GM10248 (cell line): Measurements from ENCODE around the gene CDCA5.

Source experiments
- CTCF ChIA-PET: fragments of 300-600 bp; sonication (Branson Sonifier 250); formaldehyde crosslinking; extraction: SDS; loops from one replicate; lab custom pipeline; 2021; ENCODE audit warnings: antibody characterized with exemption; lab: Yijun Ruan, JAX
- POLR2A ChIA-PET: fragments of 350-650 bp; sonication (Branson Sonifier 250); formaldehyde crosslinking; extraction: SDS; loops from one replicate; lab custom pipeline; 2020; ENCODE audit warnings: antibody characterized with exemption; lab: Yijun Ruan, JAX
- DNase-seq: peaks from one replicate; pipeline ENCODE4 v3.0.0; 2012; ENCODE audit errors: extremely low spot score
- TF ChIP-seq, protein P1 (sequence below): IDR thresholded peaks from 2 replicates; pipeline ENCODE4 v1.5.1; 2012; ENCODE audit warnings: mild to moderate bottlenecking, low read depth; ENCODE audit errors: extremely low read depth, missing control alignments, control extremely low read depth

Gene CDCA5

DNA sequence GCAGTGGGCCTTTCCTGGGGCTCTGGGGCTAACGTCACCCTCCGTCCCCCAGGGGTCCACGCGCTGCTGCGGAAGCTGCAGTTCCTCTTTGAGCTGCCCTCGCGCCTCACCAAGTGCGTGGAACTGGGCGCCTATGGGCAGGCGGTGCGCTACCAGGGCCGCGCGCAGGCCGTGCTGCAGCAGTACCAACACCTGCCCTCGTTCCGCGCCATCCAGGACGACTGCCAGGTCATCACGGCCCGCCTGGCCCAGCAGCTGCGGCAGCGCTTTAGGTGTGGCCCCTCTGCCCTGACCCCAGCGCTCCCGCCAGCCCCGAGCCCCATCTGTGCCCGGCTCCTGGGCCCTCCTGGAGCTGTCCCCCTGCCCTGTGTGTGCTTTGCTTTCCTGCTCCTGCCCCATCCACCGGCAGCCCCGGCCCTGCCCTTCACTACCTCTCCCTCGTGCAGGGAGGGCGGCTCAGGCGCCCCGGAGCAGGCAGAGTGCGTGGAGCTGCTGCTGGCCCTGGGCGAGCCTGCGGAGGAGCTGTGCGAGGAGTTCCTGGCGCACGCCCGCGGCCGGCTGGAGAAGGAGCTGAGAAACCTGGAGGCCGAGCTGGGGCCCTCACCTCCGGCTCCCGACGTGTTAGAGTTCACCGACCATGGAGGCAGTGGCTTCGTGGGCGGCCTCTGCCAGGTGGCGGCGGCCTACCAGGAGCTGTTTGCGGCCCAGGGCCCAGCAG, 24.1 kb upstream of the CDCA5 start:
- POLR2A ChIA-PET: interaction anchor here (0.6 kb wide), 2 partner anchors 288 to 417 kb away, joined by 5 to 7 read pairs; partner anchors contain the start of gene SCYL1

GRCh38 chr11:65107078-65107477, 23.2 kb upstream of the CDCA5 start:
- POLR2A ChIA-PET: no interaction called here
- DNase-seq: no peak
- CTCF ChIA-PET: interaction anchor here (1.3 to 7.5 kb wide), 2 partner anchors 8 to 257 kb away, joined by 3 to 165 read pairs; partner anchors contain the start of gene VPS51
- TF ChIP-seq, protein P1, sequence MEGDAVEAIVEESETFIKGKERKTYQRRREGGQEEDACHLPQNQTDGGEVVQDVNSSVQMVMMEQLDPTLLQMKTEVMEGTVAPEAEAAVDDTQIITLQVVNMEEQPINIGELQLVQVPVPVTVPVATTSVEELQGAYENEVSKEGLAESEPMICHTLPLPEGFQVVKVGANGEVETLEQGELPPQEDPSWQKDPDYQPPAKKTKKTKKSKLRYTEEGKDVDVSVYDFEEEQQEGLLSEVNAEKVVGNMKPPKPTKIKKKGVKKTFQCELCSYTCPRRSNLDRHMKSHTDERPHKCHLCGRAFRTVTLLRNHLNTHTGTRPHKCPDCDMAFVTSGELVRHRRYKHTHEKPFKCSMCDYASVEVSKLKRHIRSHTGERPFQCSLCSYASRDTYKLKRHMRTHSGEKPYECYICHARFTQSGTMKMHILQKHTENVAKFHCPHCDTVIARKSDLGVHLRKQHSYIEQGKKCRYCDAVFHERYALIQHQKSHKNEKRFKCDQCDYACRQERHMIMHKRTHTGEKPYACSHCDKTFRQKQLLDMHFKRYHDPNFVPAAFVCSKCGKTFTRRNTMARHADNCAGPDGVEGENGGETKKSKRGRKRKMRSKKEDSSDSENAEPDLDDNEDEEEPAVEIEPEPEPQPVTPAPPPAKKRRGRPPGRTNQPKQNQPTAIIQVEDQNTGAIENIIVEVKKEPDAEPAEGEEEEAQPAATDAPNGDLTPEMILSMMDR: no peak

More for the DNA sequence above, 24.1 kb upstream of the CDCA5 start:
- TF ChIP-seq, protein P1: no peak
- DNase-seq: no peak
- CTCF ChIA-PET: interaction anchor here (0.7 to 7.5 kb wide), 6 partner anchors 9 to 257 kb away, joined by 3 to 165 read pairs (median 14); partner anchors contain the start of genes CAPN1 and VPS51

DNA sequence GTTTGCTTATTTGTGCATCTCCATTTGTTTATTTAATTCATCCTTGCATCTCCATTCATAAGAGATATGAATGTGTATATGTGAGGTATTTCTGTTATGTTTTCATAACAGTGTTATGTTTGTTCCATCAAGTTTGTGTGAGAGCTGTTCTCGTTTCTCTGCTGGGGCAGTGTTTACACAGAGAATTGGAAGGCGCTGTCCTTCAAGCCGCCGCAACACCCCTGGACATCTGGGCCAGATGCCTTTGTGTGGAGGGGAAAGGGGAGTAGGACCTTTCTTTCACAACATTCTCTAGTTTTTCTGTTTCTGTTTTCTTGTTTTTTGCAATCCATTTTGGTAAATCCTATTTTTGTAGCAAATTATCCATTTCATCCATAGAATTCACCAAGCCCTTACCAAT, 20.8 kb upstream of the CDCA5 start:
- ChIA-PET CTCF (interaction anchor here (1.6 kb wide), 1 partner anchor 13 kb away, joined by 3 read pairs; no protein-coding TSS in a partner anchor), POLR2A (no interaction called here)
- TF ChIP-seq, protein P1: no peak
- DNase-seq: no peak

DNA sequence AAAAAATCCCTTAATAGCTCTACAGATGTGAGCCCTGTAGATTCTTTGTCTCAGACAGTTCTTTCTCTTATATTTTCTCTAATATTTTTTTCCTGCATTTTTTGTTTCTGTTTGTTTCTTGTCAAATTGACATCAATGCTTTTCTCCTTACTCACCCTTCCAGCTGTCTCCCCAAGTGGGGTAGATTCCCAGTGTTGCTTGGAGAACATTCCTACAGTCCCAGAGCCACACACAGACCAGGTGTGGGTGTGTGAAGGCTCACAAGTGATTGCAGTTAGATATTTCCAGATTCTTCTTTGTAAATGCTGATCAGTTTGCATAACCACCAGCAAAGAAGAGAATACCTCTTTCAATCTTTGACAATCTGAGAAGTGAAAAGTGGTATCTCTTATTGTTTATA, 19.6 kb upstream of the CDCA5 start:
- POLR2A ChIA-PET: interaction anchor here (0.6 kb wide), 1 partner anchor 39 kb away, joined by 3 read pairs; no protein-coding TSS in a partner anchor
- CTCF ChIA-PET: interaction anchor here (1.6 to 10.5 kb wide), 3 partner anchors 7 to 91 kb away, joined by 3 to 165 read pairs (median 5); partner anchors contain the start of gene TM7SF2
- DNase-seq: no peak
- TF ChIP-seq, protein P1: no peak

GRCh38 chr11:65102142-65103095, 18.6 kb upstream of the CDCA5 start:
- ChIA-PET POLR2A (no interaction called here), CTCF (interaction anchor here (0.7 to 10.5 kb wide), 3 partner anchors 8 to 90 kb away, joined by 3 to 165 read pairs (median 5); partner anchors contain the start of gene TM7SF2)
- TF ChIP-seq, protein P1: no peak
- DNase-seq: no peak
